Neural progenitor cell (in vitro differentiated cells): ENCODE data around the gene MAPK7. TPM values are rescaled to one million over a fixed set of nuclear protein-coding genes. Genes with fewer than 3 reads are reported as not detected.

Experiments
- DNase-seq: peaks from one replicate; pipeline ENCODE4 v3.0.0-alpha.2; 2016; ENCODE audit warnings: low spot score
- H2AFZ ChIP-seq: fragments of 200-600 bp; sonication (generic); replicated peaks from 2 replicates; pipeline ENCODE4 v1.6.1; 2016; ENCODE audit warnings: antibody characterized with exemption
- H3F3A ChIP-seq: fragments of 200-600 bp; sonication (generic); 2 replicates; pipeline ENCODE4 v1.6.1; 2016; ENCODE audit warnings: antibody characterized with exemption, low read depth
- H3K27ac ChIP-seq: fragments of 200-600 bp; sonication (generic); 2 replicates; pipeline ENCODE4 v1.5.1; 2016; ENCODE audit warnings: mild to moderate bottlenecking
- H3K27me3 ChIP-seq: fragments of 200-600 bp; sonication (generic); 2 replicates; pipeline ENCODE4 v1.6.1; 2016; ENCODE audit warnings: mild to moderate bottlenecking, moderate library complexity
- H3K36me3 ChIP-seq: fragments of 200-600 bp; sonication (generic); 2 replicates; pipeline ENCODE4 v1.5.1; 2016
- H3K4me1 ChIP-seq: fragments of 200-600 bp; sonication (generic); 2 replicates; pipeline ENCODE4 v1.6.1; 2016; ENCODE audit warnings: mixed run types
- H3K4me2 ChIP-seq: fragments of 200-600 bp; sonication (generic); 2 replicates; pipeline ENCODE4 v1.6.1; 2016
- H3K4me3 ChIP-seq: fragments of 200-600 bp; sonication (generic); 2 replicates; pipeline ENCODE4 v1.5.1; 2016
- H3K79me2 ChIP-seq: fragments of 200-600 bp; sonication (generic); 2 replicates; pipeline ENCODE4 v1.6.1; 2016; ENCODE audit warnings: low read depth
- H3K9ac ChIP-seq: fragments of 200-600 bp; sonication (generic); 2 replicates; pipeline ENCODE4 v1.6.1; 2016
- H3K9me3 ChIP-seq: fragments of 200-600 bp; sonication (generic); 2 replicates; pipeline ENCODE4 v1.5.1; 2016; ENCODE audit warnings: low read depth
- H4K20me1 ChIP-seq: fragments of 200-600 bp; sonication (generic); 2 replicates; pipeline ENCODE4 v1.6.1; 2016; ENCODE audit warnings: low read depth
- H3K27ac Mint-ChIP-seq: 3 replicates; pipeline ENCODE4 v1.8.0; 2021; ENCODE audit warnings: mixed read lengths
- H3K27me3 Mint-ChIP-seq: 2 replicates; pipeline ENCODE4 v1.8.0; 2022; ENCODE audit warnings: low read depth, mild to moderate bottlenecking, inconsistent platforms, moderate library complexity, mixed read lengths; ENCODE audit not compliant: insufficient read depth
- H3K36me3 Mint-ChIP-seq: 3 replicates; pipeline ENCODE4 v1.8.0; 2021; ENCODE audit warnings: mixed read lengths
- H3K4me1 Mint-ChIP-seq: 3 replicates; pipeline ENCODE4 v1.8.0; 2021; ENCODE audit warnings: mixed read lengths
- H3K4me3 Mint-ChIP-seq: 3 replicates; pipeline ENCODE4 v1.8.0; 2021; ENCODE audit warnings: mild to moderate bottlenecking, moderate library complexity, mixed read lengths
- H3K9me3 Mint-ChIP-seq: 3 replicates; pipeline ENCODE4 v1.8.0; 2020; ENCODE audit warnings: mixed read lengths
- CTCF ChIP-seq: fragments of 200-600 bp; sonication (generic); IDR thresholded peaks from 2 replicates; pipeline ENCODE4 v1.5.1; 2017; ENCODE audit warnings: antibody characterized with exemption, mild to moderate bottlenecking
- EZH2 ChIP-seq: fragments of 200-600 bp; sonication (generic); IDR thresholded peaks from 2 replicates; pipeline ENCODE4 v1.6.1; 2017; ENCODE audit warnings: antibody characterized with exemption, mild to moderate bottlenecking, moderate library complexity
- EZH2phosphoT487 ChIP-seq: fragments of 200-600 bp; sonication (generic); IDR thresholded peaks from 2 replicates; pipeline ENCODE4 v1.6.1; 2017; ENCODE audit warnings: antibody characterized with exemption
- total RNA-seq: library from RNA; depleted of rRNA; stranded (reverse); fragments of >200 nt; gene quantifications from 2 replicates; pipeline ENCODE4 v1.2.3, GENCODE V29; 2015; ENCODE audit warnings: low replicate concordance

Gene MAPK7
- total RNA-seq, 1 donor from 2014 or later = 12.2 TPM

DNA sequence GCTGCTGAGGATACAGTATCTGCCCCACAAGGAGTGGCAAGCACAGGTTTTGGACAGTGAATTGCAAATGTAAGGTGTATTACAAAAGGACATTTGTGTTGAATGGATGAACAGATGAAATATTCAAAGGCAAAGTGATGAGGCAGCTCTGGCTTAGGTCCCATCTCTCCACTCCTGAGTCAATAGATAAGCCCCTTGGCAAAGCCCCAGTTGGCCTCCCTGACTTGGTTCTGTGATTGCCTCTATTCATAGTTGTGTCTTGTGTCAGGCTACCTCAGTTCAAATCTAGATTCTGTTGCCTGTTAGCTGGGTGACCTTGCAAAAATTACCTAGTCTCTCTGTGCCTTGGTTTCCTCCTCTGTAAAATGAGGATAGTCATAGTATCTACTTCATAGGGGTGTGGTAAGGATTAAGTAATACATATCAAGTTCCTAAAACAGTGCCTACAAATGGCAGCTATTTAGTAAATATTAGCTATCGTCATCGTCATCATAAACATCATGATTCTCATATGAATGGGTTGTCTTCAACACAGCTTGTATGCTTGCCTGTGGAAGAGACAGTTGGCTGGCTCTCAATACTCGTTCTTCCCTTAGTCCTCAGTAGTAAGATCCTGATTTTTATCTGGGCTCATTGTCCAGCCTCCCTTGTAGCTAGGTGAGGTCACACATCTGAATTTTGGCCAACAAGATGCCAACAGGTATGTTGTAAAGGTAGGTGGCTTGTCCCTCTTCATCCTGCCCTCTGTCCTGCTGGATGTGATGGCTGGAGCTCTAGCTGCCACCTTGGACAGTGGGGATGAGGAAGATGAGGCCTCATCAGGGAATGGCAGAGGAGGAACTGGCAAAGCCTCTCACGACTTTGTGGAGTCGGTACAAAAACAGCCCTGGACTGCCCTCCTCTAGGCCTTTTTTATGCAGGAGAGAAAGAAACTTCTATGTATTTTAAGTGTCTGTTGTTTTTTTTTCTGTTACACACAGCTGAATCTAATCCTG, 10.8 kb downstream of the MAPK7 start:
- Histone ChIP-seq H3K4me2 (no peak overlapping the region), H3K4me3 (no peak overlapping the region), H4K20me1 (peaks cover 10% of the 10 kb centered on the region), H3K27ac (no peak overlapping the region), H3K27me3 (no peaks in the 10 kb centered on the region), H3K79me2 (no peaks in the 10 kb centered on the region), H3K9me3 (no peaks in the 10 kb centered on the region), H2AFZ (no peak overlapping the region), H3K36me3 (no peaks in the 10 kb centered on the region), H3K9ac (no peak overlapping the region), H3K4me1 (peaks cover 30% of the 10 kb centered on the region), H3F3A (peaks cover 24% of the 10 kb centered on the region)
- H3K27ac Mint-ChIP-seq = peak overlapping the region; percentile 15
- H3K27me3 Mint-ChIP-seq = peaks cover 4% of the 10 kb centered on the region
- H3K4me1 Mint-ChIP-seq = peaks cover 33% of the 10 kb centered on the region
- no peak overlapping the region for H3K4me3 Mint-ChIP-seq
- no peaks in the 10 kb centered on the region for H3K9me3 Mint-ChIP-seq
- no peak for TF ChIP-seq EZH2phosphoT487
- no peak for TF ChIP-seq EZH2
- TF ChIP-seq CTCF = no peak
- DNase-seq = no peak
- H3K36me3 Mint-ChIP-seq = peaks cover 6% of the 10 kb centered on the region

DNA sequence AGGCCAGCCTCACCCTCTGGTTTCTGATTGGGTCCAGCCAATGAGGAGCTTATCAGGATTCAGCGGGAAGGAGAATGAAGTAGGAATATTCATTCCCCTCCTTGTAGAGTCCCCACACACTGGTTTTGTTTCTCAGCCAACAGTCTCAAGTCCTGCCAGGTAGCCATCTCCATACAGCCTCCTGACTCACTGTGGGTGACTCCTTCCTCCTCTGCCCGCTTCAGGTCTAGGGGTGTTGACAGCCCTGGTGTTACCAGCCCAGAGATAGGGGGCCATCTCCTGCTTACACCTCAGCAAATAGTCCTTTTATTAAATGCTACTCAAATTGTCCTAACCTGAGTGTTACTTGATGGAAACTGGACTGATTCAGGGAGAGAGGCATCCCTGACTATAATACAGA, 12.7 kb downstream of the MAPK7 start:
- Histone ChIP-seq H3K27me3 (no peaks in the 10 kb centered on the region), H3K9ac (no peak overlapping the region), H3K9me3 (no peaks in the 10 kb centered on the region), H3K4me2 (no peak overlapping the region), H3K4me3 (no peak overlapping the region), H3K4me1 (peaks cover 30% of the 10 kb centered on the region), H3K27ac (no peak overlapping the region), H3K79me2 (no peaks in the 10 kb centered on the region), H3K36me3 (no peaks in the 10 kb centered on the region), H4K20me1 (peaks cover 2% of the 10 kb centered on the region), H3F3A (peaks cover 14% of the 10 kb centered on the region), H2AFZ (no peak overlapping the region)
- no peak for DNase-seq
- peaks cover 26% of the 10 kb centered on the region for H3K4me1 Mint-ChIP-seq
- H3K36me3 Mint-ChIP-seq = no peaks in the 10 kb centered on the region
- H3K27me3 Mint-ChIP-seq = no peaks in the 10 kb centered on the region
- no peak for TF ChIP-seq EZH2
- TF ChIP-seq EZH2phosphoT487 = no peak
- no peak for TF ChIP-seq CTCF
- H3K4me3 Mint-ChIP-seq = no peak overlapping the region
- H3K27ac Mint-ChIP-seq = no peak overlapping the region
- H3K9me3 Mint-ChIP-seq = no peaks in the 10 kb centered on the region

GRCh38 chr17:19391432-19391831, 13.1 kb downstream of the MAPK7 start:
- Mint-ChIP-seq H3K4me1 (peaks cover 23% of the 10 kb centered on the region), H3K27ac (no peak overlapping the region), H3K4me3 (no peak overlapping the region), H3K27me3 (no peaks in the 10 kb centered on the region), H3K36me3 (no peaks in the 10 kb centered on the region), H3K9me3 (no peaks in the 10 kb centered on the region)
- no peak overlapping the region for H2AFZ ChIP-seq
- H3F3A ChIP-seq = peaks cover 9% of the 10 kb centered on the region
- H3K9ac ChIP-seq = no peak overlapping the region
- H3K4me1 ChIP-seq = peaks cover 28% of the 10 kb centered on the region
- H3K27ac ChIP-seq = no peak overlapping the region
- H3K4me3 ChIP-seq = no peak overlapping the region
- H3K36me3 ChIP-seq = no peaks in the 10 kb centered on the region
- no peak for TF ChIP-seq CTCF
- no peak for TF ChIP-seq EZH2phosphoT487
- no peak for TF ChIP-seq EZH2
- H3K79me2 ChIP-seq = no peaks in the 10 kb centered on the region
- no peak overlapping the region for H3K4me2 ChIP-seq
- H3K9me3 ChIP-seq = no peaks in the 10 kb centered on the region
- H4K20me1 ChIP-seq = no peaks in the 10 kb centered on the region
- H3K27me3 ChIP-seq = no peaks in the 10 kb centered on the region
- no peak for DNase-seq
